NCI-H1092 (cell line): ENCODE data around the gene RNF44.
A peak's percentile ranks its signal among the peaks of the same experiment; 100 is the strongest.

Source experiments
- DNase-seq: peaks from one replicate; lab custom pipeline; 2025; lab: John Stamatoyannopoulos, UW

RNF44 gene

DNA sequence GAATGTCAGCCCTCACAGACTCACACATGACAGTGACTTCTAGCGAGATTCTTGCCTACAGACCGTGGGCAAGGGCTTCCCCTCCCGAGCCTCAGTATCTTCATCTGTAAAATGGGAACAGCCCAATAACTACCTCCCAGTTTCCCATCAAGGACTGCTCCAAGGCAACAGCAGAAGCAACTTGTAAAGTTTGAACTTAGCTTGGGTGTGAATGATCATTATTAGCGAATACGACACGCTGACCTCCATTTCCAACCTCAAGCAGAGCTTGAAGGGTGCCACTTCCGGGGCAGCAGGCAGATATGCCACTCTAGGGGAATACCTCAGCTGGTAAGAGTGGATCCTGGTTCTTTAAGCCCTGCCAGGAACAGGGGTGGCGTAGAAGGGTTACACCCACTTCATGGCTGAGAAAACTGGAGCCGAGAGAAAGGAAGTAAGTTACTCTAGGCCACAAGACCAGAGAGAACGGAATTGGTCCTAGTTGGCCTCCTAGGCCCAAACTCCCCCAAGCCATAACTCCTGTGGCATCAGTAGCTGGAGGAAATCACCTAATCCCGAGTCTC, 2.0 kb downstream of the RNF44 start:
- no peak for DNase-seq

DNA sequence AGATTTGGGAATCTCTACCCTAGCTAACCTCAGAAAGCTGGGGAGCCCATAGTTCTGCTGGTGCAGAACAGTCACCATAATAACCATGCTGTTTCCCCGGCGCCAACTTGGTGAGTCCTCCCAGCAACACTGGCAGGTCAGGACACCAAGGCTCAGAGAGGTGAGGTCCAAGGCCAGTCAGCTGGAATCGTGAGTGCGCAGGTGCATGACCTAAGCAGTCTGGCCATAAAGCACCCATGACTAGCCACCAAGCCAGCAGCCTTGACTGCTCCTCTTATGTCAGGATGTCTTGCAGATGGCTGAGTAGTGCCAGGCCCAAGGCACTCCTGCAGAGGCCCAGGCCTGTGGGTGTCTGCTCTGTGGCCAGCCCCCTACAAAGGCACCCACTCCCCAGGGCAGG, 2.6 kb downstream of the RNF44 start:
- no peak for DNase-seq

DNA sequence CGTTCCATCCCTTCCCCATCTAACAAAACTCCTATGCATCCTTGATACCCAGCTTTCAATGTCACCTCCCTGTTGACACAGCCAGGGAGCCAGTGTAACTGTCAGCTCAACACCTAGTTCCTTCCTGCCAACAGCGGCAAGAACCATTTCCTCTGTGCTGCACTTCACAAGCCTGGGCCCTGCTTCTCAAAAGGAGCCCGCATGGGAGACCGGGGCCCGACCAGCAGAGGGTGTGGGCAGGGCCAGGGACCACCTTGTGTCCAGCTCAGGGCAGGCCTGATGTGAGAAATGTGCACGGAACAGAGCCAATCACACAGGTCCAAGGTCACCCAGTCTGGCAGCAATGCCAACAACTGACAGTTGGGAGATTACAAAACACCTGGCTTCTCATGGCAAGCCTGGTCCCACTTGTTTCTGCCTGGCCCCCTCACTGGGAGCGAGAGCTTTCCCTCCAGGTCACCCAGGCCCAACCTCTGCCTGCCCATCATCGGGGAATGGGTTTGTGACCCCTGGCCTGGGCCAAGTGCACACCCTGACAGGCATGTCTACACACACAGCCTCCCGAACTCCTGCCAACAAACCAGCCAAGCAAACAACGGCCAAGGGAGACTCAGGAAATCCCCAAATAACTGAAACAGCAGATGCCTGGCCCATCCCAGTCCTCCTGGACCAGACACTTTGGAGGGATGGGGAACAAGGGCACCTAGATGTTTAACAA, 3.1 kb downstream of the RNF44 start:
- DNase-seq: no peak

DNA sequence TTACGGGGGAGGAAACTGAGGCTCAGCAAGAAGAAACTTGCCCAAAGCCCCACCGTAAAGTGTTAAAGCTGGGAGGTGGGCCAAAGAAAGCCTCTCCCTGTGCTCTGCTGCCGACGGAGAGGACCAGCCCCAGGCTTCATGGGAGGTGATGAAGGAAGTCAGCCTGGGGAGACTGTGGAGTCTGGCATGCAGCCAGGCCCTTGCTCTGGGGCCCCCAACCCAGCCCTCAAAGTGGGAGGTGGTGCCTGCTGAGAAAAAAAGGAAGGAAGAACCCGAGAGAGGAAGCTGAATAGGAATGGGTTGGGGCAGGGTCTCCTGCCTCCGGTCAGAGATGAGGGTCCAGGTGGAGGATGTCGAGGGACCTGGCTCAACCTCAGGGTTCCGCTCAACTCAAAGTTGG, 3.8 kb downstream of the RNF44 start:
- DNase-seq: no peak

DNA sequence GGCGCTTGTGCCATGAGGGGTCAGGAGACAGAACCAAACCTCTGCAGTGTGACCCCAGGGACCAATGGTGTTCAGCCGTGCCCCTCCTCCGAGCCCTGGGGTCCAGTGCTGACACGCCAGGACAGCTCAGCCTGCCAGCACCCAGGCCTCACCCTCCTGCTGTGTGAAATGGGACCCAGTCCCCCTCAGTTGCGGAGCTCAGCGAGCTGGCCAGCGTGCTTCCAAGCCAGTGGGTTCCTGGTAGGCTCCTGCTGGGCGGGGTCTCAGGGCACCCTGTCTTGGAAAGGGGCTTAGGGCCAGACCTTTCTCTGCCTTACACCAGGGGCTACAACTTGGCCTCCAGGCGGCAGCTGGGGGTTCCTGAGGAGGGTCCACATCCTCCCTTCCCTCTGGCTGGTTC, 4.4 kb downstream of the RNF44 start:
- DNase-seq: no peak

DNA sequence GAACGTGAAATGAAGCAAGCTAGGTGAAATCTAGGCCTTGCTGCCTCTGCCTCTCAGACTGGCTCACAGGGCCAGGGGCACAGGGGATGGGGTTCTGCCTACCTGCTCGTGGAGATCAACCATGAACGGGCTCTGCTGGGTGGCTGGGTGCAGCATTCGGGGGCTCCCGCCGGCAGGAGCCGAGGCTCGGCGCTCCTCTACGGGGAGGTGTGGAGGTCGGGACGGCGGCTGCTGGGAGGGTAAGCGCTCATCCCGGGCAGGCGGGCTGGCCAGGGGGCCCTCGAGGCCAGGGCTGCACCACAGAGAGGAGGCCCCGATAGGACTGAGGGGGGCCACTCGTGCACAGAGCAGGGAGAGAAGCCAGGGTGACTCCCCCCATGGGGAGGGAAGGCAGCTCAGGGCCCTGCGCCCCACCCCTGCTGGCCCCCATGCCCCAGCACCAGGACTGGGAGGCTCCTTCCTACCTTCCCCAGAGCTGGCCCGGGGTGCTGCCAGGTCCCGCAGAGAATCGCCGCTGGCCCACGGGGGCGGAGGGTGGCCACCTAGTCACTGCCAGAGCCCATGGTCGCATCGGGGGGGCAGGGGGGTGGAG, 5.2 kb downstream of the RNF44 start:
- DNase-seq: no peak

DNA sequence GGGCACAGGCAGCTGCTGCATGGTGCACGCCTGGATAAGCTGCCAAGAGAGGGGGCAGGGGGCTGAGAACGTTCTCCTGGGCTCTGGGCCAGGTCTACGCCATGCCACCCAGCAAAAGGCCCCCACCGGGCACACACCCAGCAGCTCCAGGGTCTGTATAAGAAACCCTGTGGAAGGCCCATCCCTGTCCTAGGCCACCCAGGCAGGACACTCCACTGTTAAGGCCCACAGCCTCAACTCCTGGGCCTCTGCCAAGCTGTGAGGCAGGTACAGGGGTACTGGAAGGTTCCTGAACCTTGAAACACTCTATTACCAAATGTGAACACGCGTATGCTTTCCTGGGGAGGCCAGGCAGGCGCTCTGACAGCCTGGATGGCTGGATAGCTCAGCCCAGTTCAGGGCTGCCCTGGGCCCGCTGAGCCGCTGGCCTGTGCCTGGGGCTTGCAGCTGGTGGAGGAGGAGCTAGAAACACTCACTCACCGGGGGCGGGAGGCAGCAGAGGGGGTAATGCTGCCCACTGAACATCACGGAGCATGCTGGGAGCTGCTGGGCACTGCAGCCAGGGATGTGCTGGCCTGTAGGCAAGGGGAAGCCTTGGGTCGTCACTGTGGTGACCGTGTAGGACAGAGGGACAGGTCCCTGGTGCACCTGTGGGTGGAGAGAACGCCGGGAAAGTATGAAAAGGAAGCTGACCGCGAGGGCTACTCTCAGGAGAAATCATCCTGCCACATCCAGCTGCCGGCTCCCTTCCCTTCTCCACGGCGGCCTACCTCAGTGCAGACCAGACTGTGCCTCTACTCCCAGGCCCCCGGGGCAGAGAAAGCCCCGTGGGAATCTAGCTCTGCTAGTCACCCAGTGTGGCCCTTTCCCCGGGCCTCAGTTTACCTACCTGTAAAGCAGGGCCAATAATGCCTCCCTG, 6.0 kb downstream of the RNF44 start:
- peak; percentile 49 for DNase-seq

DNA sequence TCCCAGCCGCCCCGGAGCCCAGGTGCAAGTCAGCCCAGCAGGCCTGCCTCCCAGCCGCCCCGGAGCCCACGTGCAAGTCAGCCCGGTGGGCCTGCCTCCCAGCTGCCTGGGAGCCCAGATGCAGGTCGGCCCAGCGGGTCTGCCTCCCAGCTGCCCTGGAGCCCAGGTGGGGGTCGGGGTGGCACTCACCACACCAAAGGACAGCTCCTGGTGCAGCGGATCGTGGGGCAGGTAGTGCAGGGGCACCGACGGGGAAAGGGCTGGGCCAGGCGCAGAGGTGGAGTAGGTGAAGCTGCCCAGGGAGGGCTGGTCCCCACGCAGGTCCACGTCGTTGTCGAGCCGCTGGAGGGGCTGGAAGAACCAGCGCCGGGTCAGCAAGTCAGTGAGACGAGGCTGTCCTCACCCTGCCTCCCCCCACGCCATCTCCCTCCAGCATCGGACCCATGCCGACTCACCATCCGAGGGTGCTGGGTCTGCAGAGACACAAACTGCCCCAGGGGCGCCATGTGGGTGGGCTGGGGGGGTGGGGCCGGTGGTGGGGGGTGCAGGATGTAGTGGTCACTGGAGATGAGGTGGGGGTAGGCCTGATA, 6.7 kb downstream of the RNF44 start:
- no peak for DNase-seq

DNA sequence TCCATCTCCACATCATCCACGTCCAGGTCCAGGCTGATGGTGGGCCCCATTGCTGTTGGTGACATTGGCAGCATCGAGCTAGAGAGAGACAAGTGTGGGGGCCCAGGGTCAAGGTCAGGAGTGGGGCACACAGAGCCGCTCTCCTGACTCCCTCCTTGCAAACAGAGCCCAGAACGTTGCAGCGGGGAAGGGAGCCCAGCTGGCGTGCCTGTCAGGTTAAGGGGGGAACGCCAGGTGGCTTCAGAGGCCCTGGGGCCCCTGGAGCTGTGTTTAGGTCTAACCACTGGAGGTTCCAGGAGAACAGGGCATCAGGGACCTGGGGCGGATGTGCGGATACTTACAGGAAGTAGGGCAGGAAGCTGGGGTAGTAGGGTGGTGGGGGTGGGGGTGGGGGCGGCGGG, 7.5 kb downstream of the RNF44 start:
- no peak for DNase-seq

DNA sequence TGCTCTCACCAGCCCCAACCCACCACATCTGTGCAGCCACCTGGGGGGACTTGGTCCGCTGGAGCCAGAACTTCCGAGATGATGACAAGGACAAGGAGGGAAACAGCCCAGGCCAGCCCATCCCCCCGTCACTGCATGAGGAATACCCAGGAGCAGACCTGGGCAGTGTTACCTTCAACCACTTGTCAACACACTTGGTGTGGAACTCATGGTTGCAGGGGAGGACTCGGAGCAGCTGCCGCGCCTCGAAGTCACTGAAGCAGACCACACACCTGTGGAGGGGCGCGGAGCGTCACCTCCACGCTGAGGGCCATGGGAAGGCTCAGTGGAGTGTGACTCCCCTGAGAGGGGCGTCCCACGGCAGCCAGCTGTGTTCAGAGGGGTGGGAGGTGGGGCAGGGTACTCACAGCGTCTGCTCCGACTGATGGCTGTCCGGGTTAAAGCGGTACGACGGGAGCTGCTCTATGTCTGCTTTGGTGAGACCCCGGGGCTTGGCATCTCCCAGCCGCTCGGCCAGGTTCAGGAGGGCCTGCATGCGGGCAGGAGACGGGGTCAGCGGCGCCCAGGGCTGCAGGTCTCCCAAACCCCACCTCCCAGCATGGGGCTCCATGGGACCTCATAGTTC, 8.0 kb downstream of the RNF44 start:
- DNase-seq: no peak

DNA sequence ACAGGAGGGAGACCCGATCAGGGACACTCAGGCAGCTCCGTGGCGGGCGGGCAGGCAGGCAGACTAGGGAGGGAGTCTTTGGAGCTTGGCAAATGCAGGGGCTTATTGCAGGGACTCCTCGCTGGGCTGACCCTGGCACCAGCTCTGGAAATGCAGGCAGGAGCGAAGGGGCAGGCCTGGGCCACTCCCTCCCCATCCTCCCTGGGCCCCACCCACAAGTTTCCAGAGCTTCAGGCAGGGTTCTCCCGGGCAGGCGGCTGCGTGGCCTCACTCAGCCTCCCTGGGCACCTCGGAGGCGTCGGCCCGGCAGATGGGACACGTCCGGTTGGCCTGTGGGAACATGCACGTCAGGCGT, 8.5 kb downstream of the RNF44 start:
- DNase-seq: no peak

DNA sequence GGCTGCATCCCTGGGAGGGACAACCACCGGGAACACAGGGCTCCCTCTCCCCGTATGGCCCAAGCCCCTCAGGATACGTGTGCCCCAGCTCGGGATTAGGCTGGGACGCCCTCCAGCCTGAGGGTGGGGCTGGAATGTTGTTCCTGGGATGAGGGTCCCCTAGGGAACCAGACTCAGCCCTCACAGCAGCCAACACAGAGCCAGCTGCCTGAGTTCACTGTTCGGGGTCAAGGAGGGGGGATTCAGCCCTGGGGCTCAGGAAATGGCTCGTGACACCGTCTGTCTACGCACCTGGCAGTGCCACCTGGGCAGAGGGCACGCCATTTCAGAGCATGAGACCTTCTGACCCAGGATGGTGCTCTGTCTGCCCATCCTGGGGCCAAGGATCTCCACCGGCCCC, 8.9 kb downstream of the RNF44 start:
- no peak for DNase-seq

DNA sequence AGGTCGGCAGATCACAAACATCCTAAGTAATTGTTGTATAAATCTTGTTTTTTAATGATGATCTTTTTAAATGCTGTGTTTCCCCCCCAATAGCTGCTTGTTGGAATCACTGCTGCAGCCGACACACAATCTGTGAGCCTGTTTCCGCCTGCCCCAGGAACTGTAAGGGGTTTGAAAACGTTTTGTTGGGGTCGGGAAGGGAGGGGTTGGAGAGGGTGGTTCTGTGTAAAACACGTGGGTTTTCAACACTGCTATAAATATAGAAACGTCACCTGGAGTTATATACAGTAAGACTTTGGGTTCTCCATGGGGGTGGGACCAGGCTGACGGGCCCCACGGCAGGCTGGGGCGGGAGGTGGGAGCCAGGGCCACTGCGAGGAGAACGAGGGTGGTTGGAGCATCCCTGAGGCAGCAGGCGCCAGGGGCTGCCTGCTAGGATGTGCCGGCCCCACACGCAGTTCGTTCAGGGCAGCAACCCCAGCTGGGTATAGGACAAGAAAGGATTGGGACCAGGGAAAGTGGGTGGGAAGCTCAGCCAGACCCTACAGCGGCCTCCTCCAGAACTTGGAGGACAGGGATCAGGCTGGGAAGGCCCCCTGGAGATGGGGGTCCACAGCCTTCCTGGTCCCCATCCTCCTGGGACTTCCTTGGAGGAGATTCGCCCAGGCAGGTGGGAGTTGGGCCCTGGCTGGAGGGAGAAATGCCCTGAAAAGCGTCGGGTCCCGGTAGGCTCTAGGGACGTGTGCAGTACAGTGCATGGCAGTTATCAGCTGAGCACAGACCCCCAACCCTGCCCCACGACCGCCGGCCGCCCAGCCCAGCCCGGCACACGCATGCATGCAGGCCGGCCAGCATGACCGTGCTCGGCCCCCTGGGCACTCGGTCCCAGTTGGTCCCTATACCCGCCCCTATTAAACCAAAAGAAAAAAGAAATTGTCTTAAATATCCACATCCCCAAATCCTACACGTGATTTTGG, 9.7 kb downstream of the RNF44 start:
- no peak for DNase-seq

DNA sequence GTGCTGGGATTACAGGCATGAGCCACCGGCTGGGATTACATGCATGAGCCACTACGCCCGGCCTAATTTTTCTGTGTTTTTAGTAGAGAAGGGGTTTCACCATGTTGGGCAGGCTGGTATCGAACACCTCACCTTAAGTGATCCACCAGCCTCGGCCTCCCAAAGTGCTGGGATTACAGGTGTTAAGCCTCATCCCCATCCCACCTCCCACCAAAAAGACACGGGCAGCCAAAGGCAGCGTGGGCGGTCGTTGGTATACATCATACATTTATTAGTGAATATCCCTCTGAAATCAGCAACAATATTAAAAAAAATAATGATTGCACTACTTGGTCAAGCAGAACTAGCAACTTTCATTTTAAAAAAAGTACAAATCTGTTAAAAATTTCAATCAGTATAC, 10.7 kb downstream of the RNF44 start:
- no peak for DNase-seq

DNA sequence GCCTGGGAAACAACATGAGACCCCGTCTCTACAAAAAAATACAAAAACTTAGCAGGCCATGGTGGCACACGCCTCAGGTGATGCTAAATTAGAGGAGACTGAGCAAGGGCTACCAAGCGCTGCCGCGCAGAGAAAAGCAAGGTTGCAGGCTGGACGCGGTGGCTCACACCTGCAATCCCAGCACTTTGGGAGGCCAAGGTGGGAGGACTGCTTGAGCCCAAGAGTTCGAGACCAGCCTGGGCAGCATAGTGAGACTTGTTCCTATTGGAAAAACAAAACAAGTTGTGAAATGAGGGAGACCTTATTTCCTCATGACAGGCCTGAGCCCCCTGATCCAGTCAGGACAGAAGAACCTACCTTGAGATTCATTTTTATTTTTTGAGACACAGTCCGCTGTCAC, 11.5 kb downstream of the RNF44 start:
- no peak for DNase-seq

DNA sequence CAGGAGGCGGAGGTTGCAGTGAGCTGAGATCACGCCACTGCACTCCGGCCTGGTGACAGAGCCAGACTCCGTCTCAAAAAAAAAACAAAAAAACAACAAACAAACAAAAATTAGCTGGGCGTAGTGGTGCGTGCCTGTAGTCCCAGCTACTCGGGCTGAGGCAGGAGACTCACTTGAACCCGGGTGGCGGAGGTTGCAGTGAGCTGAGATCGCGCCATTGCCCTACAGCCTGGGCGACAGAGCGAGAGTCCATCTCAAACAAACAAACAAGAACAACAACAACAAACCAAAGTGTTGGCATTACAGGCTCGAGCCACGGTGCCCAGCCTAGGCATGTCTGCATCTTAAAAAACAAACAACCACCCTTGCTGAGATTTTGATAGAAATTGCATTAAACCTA, 12.2 kb downstream of the RNF44 start:
- no peak for DNase-seq

DNA sequence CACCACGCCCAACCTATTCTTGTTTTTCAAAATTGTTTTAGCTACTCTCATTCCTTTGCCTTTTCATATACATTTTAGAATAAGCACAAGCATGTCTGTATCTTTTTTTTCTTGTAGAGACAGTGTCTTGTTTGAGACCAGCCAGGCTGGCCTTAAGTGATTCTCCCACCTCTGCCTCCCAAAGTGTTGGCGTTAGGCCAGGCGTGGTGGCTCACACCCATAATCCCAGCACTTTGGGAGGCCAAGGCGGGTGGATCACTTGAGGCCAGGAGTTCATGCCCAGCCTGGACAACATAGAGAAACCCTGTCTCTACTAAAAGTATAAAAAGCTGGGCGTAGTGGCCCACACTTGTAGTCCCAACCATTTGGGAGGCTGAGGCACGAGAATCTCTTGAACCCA, 13.1 kb downstream of the RNF44 start:
- no peak for DNase-seq

DNA sequence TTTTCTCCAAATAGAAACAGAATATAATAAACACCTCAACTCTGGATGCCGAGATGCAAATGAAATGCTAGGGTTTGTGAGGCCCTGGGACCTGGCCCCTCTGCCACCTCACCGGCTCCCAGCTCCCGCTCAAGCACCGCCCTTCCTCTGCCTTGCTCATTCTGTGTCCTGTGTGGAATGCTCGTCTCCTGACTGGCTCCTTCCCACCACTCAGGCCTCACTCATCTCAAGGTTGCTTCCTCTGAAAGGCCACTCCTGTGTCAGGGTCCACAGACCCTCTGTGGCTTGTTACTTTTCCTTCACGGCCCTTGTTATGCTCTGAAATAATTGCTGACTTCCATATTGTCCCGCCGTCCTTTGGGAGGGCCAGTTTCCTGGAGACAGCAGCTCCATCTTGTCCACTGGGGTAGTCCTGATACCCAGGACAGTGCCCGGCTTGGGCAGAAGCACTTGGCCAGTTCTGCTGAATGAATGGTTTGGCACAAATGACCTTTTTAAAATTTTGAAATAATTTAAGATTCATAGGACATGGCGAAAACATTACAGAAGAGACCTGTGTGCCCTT, 15.4 kb downstream of the RNF44 start:
- DNase-seq: no peak

DNA sequence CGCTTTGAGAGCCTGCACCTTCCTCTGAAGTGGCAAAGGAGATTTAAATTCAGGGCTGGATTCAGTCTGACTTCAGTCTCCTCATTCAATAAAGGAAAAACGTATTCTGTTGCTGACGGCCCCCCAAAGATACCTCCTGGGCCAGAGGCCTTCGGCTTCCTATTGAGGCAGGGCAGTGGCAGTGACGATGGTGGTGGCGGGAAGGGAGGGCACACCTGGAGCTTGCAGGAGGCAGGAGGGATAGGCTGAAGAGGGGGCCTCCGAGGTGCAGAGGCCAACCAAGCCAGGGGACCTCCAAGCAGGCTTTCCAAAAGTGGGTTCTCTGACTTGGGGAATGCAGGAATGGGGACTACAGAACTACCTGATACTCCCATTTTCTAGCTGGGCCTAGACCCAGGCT, 15.9 kb downstream of the RNF44 start:
- DNase-seq: no peak
